Activated CD4-positive, alpha-beta T cell treated with anti-CD3 and anti-CD28 coated beads, Interleukin-2, amount 10 ng/mL, durations not matched to agents 7 days and 5 days (primary cell): ENCODE results near the gene MST1. TPM values are rescaled to one million over a fixed set of nuclear protein-coding genes. Genes with fewer than 3 reads are reported as not detected.

Experiments
- CTCF ChIA-PET: fragments of 350-600 bp; sonication (Branson Sonifier 250); formaldehyde crosslinking; loops from one replicate; lab custom pipeline; 2021; ENCODE audit warnings: antibody characterized with exemption; lab: Charles Lee
- POLR2A ChIA-PET: fragments of 350-600 bp; sonication (Branson Sonifier 250); formaldehyde crosslinking; loops from one replicate; lab custom pipeline; 2021; ENCODE audit warnings: antibody characterized with exemption; lab: Charles Lee
- DNase-seq: peaks from one replicate; pipeline ENCODE4 v3.0.0-alpha.2; 2020
- H3K27ac Mint-ChIP-seq: one replicate; pipeline ENCODE4 v1.8.0; 2021; ENCODE audit warnings: mild to moderate bottlenecking, moderate library complexity, mixed read lengths
- H3K27me3 Mint-ChIP-seq: one replicate; pipeline ENCODE4 v1.8.0; 2021; ENCODE audit warnings: mixed read lengths
- H3K36me3 Mint-ChIP-seq: one replicate; pipeline ENCODE4 v1.8.0; 2021; ENCODE audit warnings: low read depth, mixed read lengths
- H3K4me1 Mint-ChIP-seq: one replicate; pipeline ENCODE4 v1.8.0; 2021; ENCODE audit warnings: mixed read lengths
- H3K4me3 Mint-ChIP-seq: one replicate; pipeline ENCODE4 v1.8.0; 2021; ENCODE audit warnings: mild to moderate bottlenecking, moderate library complexity, mixed read lengths
- H3K9me3 Mint-ChIP-seq: one replicate; pipeline ENCODE4 v1.8.0; 2021; ENCODE audit warnings: mixed read lengths
- total RNA-seq, 2 experiments: library from RNA; stranded (reverse); gene quantifications; one replicate each; pipeline ENCODE4 v1.2.3, GENCODE V29; 2021

The MST1 gene
- total RNA-seq, 2 experiments from 2014 or later = 8.4 to 10.0 TPM

- H3K36me3 Mint-ChIP-seq = peaks cover 20% of the 10 kb centered on the region
- POLR2A ChIA-PET = no interaction called here
- H3K4me3 Mint-ChIP-seq = peak within 1 kb of the TSS; percentile 95
Measured at GRCh38 chr3:49723628-49724551, 34.6 kb upstream of the MST1 start, which contains the start of gene GMPPB. GMPPB (minus strand) TSS chr3:49723951; CDS start chr3:49723726, 225 bp downstream.

GRCh38 chr3:49723296-49723627 is 34.0 kb upstream of the MST1 start:
- Mint-ChIP-seq H3K36me3 (peaks cover 18% of the 10 kb centered on the region), H3K4me3 (peak overlapping the region; percentile 95), H3K9me3 (no peaks in the 10 kb centered on the region), H3K27ac (peak overlapping the region; percentile 98), H3K4me1 (peaks cover 42% of the 10 kb centered on the region), H3K27me3 (no peaks in the 10 kb centered on the region)
- CTCF ChIA-PET = interaction anchor here (1.2 kb wide), 1 partner anchor 184 kb away, joined by 4 read pairs; no protein-coding TSS in a partner anchor
- POLR2A ChIA-PET = no interaction called here
- DNase-seq = peak; percentile 78

More at GRCh38 chr3:49723628-49724551, 34.6 kb upstream of the MST1 start, which contains the start of gene GMPPB:
- H3K27ac Mint-ChIP-seq = peak within 1 kb of the TSS; percentile 98
- CTCF ChIA-PET = interaction anchor here (0.6 to 1.5 kb wide), 3 partner anchors 9 to 1577 kb away, joined by 3 to 4 read pairs (median 4); no protein-coding TSS in a partner anchor
- H3K9me3 Mint-ChIP-seq = no peaks in the 10 kb centered on the region
- H3K27me3 Mint-ChIP-seq = no peaks in the 10 kb centered on the region
- DNase-seq = peak; percentile 95
- peaks cover 37% of the 10 kb centered on the region for H3K4me1 Mint-ChIP-seq

- Mint-ChIP-seq H3K27ac (peak overlapping the region; percentile 98), H3K36me3 (peaks cover 15% of the 10 kb centered on the region), H3K4me1 (peaks cover 42% of the 10 kb centered on the region), H3K4me3 (peak overlapping the region; percentile 95), H3K27me3 (no peaks in the 10 kb centered on the region), H3K9me3 (no peaks in the 10 kb centered on the region)
- ChIA-PET POLR2A (no interaction called here), CTCF (interaction anchor here (1.2 kb wide), 1 partner anchor 183 kb away, joined by 4 read pairs; no protein-coding TSS in a partner anchor)
- DNase-seq = no peak
Measured at GRCh38 chr3:49722896-49723295, 33.6 kb upstream of the MST1 start.

- ChIA-PET POLR2A (no interaction called here), CTCF (interaction anchor here (1.5 kb wide), 1 partner anchor 10 kb away, joined by 11 read pairs; no protein-coding TSS in a partner anchor)
- Mint-ChIP-seq H3K27me3 (no peaks in the 10 kb centered on the region), H3K4me1 (peaks cover 42% of the 10 kb centered on the region), H3K9me3 (no peaks in the 10 kb centered on the region), H3K36me3 (peaks cover 13% of the 10 kb centered on the region), H3K27ac (peak overlapping the region; percentile 98), H3K4me3 (peak overlapping the region; percentile 95)
- no peak for DNase-seq
Measured at GRCh38 chr3:49721896-49722781, 32.9 kb upstream of the MST1 start.

- Mint-ChIP-seq H3K9me3 (no peaks in the 10 kb centered on the region), H3K4me1 (peaks cover 42% of the 10 kb centered on the region), H3K27me3 (no peaks in the 10 kb centered on the region), H3K36me3 (peaks cover 13% of the 10 kb centered on the region), H3K27ac (no peak overlapping the region), H3K4me3 (no peak overlapping the region)
- DNase-seq = no peak
- ChIA-PET POLR2A (no interaction called here), CTCF (interaction anchor here (1.5 kb wide), 1 partner anchor 9 kb away, joined by 11 read pairs; no protein-coding TSS in a partner anchor)
Measured at GRCh38 chr3:49721596-49721895, 32.3 kb upstream of the MST1 start.

GRCh38 chr3:49720855-49721595 is 31.8 kb upstream of the MST1 start:
- Mint-ChIP-seq H3K4me3 (peak overlapping the region; percentile 19), H3K27me3 (no peaks in the 10 kb centered on the region), H3K27ac (peak overlapping the region; percentile 7), H3K36me3 (peaks cover 13% of the 10 kb centered on the region), H3K9me3 (no peaks in the 10 kb centered on the region), H3K4me1 (peaks cover 42% of the 10 kb centered on the region)
- POLR2A ChIA-PET = no interaction called here
- CTCF ChIA-PET = interaction anchor here (1.5 kb wide), 2 partner anchors 8 to 9 kb away, joined by 4 to 11 read pairs; no protein-coding TSS in a partner anchor
- no peak for DNase-seq

GRCh38 chr3:49719214-49719884 is 30.1 kb upstream of the MST1 start, which contains the start of gene AMIGO3:
AMIGO3 (minus strand) TSS chr3:49719684; CDS start chr3:49719465, 219 bp downstream.
- peak within 1 kb of the TSS; percentile 78 for H3K4me3 Mint-ChIP-seq
- H3K27me3 Mint-ChIP-seq = no peaks in the 10 kb centered on the region
- peak; percentile 94 for DNase-seq
- CTCF ChIA-PET = interaction anchor here (0.6 to 2.7 kb wide), 14 partner anchors 9 to 507 kb away, joined by 3 to 9 read pairs (median 4); partner anchors contain the start of genes INKA1 and IP6K1
- H3K27ac Mint-ChIP-seq = peak within 1 kb of the TSS; percentile 90
- H3K4me1 Mint-ChIP-seq = peaks cover 35% of the 10 kb centered on the region
- no peaks in the 10 kb centered on the region for H3K9me3 Mint-ChIP-seq
- H3K36me3 Mint-ChIP-seq = peaks cover 13% of the 10 kb centered on the region
- POLR2A ChIA-PET = no interaction called here

GRCh38 chr3:49718858-49719213 is 29.6 kb upstream of the MST1 start:
- Mint-ChIP-seq H3K9me3 (no peaks in the 10 kb centered on the region), H3K4me3 (peak overlapping the region; percentile 78), H3K4me1 (peaks cover 34% of the 10 kb centered on the region), H3K27ac (peak overlapping the region; percentile 90), H3K27me3 (no peaks in the 10 kb centered on the region), H3K36me3 (peaks cover 13% of the 10 kb centered on the region)
- POLR2A ChIA-PET = no interaction called here
- CTCF ChIA-PET = interaction anchor here (0.6 to 2.7 kb wide), 10 partner anchors 12 to 508 kb away, joined by 3 to 9 read pairs (median 4); partner anchors contain the start of genes INKA1 and IP6K1
- DNase-seq = no peak

- Mint-ChIP-seq H3K27me3 (no peaks in the 10 kb centered on the region), H3K9me3 (no peaks in the 10 kb centered on the region), H3K4me1 (peaks cover 35% of the 10 kb centered on the region), H3K27ac (peak overlapping the region; percentile 56), H3K4me3 (peak overlapping the region; percentile 78), H3K36me3 (peaks cover 13% of the 10 kb centered on the region)
- DNase-seq = no peak
- POLR2A ChIA-PET = interaction anchor here (0.6 kb wide), 1 partner anchor 14 kb away, joined by 4 read pairs; no protein-coding TSS in a partner anchor
- CTCF ChIA-PET = interaction anchor here (0.5 to 2.7 kb wide), 10 partner anchors 10 to 508 kb away, joined by 3 to 9 read pairs (median 3); partner anchors contain the start of genes INKA1 and IP6K1
Measured at GRCh38 chr3:49717959-49718857, 28.9 kb upstream of the MST1 start.

- H3K27ac Mint-ChIP-seq = no peak overlapping the region
- H3K36me3 Mint-ChIP-seq = peaks cover 8% of the 10 kb centered on the region
- H3K27me3 Mint-ChIP-seq = no peaks in the 10 kb centered on the region
- no peak overlapping the region for H3K4me3 Mint-ChIP-seq
- CTCF ChIA-PET = interaction anchor here (0.5 to 2.7 kb wide), 4 partner anchors 10 to 122 kb away, joined by 3 to 9 read pairs (median 3); no protein-coding TSS in a partner anchor
- DNase-seq = no peak
- H3K4me1 Mint-ChIP-seq = peaks cover 38% of the 10 kb centered on the region
- no peaks in the 10 kb centered on the region for H3K9me3 Mint-ChIP-seq
- POLR2A ChIA-PET = interaction anchor here (0.6 kb wide), 1 partner anchor 13 kb away, joined by 4 read pairs; no protein-coding TSS in a partner anchor
Measured at GRCh38 chr3:49717211-49717958, 28.1 kb upstream of the MST1 start.
